ENCODE results near the gene ANKRD10.

Gene ANKRD10

DNA sequence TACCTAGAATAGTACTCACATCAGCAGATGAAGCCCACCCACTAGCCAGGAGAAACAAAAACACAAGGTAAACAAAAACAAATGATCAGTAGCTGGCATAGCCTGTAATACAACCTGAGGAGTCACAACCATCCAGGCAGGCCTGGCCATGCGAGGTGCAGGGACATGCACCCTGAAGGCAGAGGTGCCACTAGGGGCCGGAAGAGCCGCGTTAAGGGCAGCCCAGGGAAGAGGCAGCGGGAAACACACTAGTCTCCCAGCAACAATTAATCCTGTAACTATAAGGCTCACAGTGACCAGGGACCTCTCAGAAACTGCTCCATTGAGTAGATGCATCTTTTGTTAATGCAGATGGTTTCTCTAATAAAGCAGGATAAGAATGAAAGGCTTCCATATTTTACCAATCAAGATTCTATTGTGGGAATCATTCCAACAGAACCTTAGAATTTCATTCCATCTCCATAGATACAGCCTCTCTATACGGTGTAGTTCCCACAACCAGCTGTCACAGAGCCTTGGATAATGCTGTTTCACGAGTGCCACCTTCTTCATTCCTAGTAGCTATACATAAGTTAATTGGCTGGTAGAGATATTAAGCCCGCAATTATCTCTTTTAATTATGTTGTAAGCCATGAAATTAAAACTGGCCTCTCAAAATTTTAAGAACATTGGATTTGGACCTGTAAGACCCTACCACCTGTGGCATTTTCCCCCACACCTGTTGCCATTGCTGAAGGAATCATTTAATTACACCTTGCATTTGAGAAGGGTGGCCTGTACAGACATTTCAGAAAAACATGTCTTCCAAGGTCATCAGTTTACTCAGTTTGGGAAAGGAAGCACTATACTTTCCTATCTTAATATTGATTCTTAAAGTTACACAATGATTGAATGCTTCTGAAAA, 28.7 kb downstream of the ANKRD10 start:
- TF ChIP-seq, protein P1, sequence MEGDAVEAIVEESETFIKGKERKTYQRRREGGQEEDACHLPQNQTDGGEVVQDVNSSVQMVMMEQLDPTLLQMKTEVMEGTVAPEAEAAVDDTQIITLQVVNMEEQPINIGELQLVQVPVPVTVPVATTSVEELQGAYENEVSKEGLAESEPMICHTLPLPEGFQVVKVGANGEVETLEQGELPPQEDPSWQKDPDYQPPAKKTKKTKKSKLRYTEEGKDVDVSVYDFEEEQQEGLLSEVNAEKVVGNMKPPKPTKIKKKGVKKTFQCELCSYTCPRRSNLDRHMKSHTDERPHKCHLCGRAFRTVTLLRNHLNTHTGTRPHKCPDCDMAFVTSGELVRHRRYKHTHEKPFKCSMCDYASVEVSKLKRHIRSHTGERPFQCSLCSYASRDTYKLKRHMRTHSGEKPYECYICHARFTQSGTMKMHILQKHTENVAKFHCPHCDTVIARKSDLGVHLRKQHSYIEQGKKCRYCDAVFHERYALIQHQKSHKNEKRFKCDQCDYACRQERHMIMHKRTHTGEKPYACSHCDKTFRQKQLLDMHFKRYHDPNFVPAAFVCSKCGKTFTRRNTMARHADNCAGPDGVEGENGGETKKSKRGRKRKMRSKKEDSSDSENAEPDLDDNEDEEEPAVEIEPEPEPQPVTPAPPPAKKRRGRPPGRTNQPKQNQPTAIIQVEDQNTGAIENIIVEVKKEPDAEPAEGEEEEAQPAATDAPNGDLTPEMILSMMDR (IDR thresholded peaks at IDR 0.05; ENCODE audit: extremely low read depth, insufficient read depth, missing control alignments) = no peak
- in situ Hi-C loops (cut with MboI; ENCODE audit: low pct_unique_long_range_greater_than_20kb, low sequenced_read_pairs, unreplicated experiment) = no loop called here
- DNase-seq (ENCODE audit: low spot score) = no peak

DNA sequence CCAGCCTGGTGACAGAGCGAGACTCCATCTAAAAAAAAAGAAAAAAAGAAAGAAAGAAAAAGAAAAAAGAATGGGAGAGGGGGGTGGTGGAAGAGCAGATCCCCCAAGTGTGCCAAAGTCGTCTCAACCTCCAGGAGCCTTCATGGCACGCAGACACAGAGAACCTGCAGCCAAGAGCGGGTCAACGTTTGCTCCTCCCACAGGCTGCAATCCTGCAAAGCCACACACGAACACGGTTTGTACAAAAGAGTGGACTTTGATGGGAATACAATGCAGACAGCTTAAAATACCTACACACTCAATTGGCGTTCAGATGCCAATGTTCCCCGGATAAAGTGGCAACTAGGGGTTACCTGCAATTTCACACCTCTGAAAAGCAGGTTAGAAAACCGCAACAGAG, 29.4 kb downstream of the ANKRD10 start:
- TF ChIP-seq, protein P1 (IDR thresholded peaks at IDR 0.05; ENCODE audit: extremely low read depth, insufficient read depth, missing control alignments) = no peak
- DNase-seq (ENCODE audit: low spot score) = no peak
- in situ Hi-C loops (cut with MboI; ENCODE audit: low pct_unique_long_range_greater_than_20kb, low sequenced_read_pairs, unreplicated experiment) = no loop called here

DNA sequence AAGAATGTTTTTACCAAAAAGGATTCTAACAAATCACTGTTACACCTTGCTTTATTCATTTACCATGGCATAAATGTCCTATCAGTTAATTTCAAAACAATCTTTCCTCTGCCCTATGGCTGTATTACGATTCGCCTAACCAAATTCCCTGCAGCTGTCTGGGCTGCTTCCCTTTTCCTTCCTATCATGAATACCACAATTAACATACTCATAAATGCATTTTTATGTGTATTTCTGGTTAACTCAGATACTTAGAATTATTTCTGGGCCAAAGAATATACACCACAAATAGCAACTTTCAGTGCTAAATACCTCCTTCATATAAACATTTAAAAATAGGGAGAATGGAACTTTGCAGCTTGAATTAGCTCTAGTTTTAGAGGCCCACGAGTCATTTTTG, 30.4 kb downstream of the ANKRD10 start:
- TF ChIP-seq, protein P1 (IDR thresholded peaks at IDR 0.05; ENCODE audit: extremely low read depth, insufficient read depth, missing control alignments) = no peak
- DNase-seq (ENCODE audit: low spot score) = no peak
- in situ Hi-C loops (cut with MboI; ENCODE audit: low pct_unique_long_range_greater_than_20kb, low sequenced_read_pairs, unreplicated experiment) = no loop called here

DNA sequence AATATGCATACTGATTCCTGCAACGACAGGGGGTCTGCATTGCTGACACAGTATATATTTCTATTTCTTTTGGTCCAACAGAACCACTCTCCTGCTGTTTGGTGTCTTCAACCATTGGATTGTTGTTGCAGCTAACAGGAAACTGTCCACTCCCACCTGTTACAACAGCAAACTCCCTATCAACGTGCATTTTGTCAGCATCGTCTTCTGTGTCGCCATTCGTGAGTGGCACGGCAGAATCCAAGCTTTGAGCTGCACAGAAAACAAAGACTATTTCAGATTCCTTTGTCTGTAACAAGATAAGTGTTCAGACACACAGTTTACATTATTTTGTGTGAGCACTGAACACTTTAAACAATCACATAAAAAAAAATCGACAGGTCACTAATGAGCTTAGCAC, 31.3 kb downstream of the ANKRD10 start:
- DNase-seq (ENCODE audit: low spot score) = no peak
- TF ChIP-seq, protein P1 (IDR thresholded peaks at IDR 0.05; ENCODE audit: extremely low read depth, insufficient read depth, missing control alignments) = no peak
- in situ Hi-C loops (cut with MboI; ENCODE audit: low pct_unique_long_range_greater_than_20kb, low sequenced_read_pairs, unreplicated experiment) = no loop called here

DNA sequence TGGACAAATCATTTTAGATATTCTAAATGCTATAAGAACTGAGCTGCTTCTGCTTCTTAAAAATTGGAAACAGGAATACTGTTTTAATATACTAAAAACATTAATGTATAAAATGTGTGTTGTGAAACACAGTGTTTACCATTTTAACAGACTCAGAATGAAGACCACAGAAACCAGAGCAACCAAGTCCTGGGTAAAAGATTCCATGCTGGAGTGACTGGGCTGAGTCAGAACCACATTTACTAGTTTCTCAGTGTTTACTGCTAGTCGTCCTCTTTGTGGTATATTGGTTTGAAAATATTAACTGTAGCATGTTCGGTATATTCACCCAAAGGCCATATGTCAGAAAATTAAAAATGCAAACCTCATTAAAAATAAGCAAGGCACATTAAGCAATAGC, 31.9 kb downstream of the ANKRD10 start:
- TF ChIP-seq, protein P1 (IDR thresholded peaks at IDR 0.05; ENCODE audit: extremely low read depth, insufficient read depth, missing control alignments) = no peak
- no peak for DNase-seq (ENCODE audit: low spot score)
- in situ Hi-C loops (cut with MboI; ENCODE audit: low pct_unique_long_range_greater_than_20kb, low sequenced_read_pairs, unreplicated experiment) = no loop called here

DNA sequence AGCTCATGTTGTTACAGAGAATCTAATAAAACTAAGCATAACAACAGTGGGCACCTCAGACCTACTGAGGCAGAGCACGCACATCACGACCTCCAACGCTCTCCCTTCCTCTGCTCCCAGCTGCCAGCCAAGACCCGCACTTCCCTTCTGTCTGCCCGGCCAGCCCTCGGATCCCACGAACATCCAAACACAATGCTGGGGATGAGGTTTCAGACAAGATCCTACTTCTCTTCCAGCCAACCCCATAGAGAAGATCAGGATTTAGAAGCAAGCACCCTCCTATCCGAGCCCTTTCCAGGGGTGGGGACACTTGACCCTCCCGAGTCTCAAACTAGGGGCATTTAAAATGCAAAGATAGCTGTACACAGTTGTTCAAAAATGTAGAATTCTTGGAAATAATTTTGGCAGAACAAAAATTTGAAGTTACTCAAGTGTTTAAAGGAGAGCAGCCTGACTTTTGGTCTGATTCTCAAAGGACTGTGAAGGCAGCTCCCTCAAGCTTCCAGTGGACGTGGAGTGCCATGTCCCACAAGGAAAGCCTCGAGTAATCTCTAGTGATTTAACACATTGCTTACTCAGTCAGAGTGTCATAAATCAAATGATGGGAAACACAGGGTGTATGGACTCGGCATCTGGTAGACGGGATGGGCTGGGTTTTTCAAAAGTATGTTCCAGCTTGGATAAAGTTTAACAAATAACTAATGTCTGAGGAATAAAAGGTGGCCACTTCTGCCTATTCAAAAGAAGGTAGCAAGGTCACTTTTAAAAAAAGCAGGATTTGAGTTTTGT, 32.8 kb downstream of the ANKRD10 start:
- no peak for DNase-seq (ENCODE audit: low spot score)
- TF ChIP-seq, protein P1 (IDR thresholded peaks at IDR 0.05; ENCODE audit: extremely low read depth, insufficient read depth, missing control alignments) = no peak
- in situ Hi-C loops (cut with MboI; ENCODE audit: low pct_unique_long_range_greater_than_20kb, low sequenced_read_pairs, unreplicated experiment) = no loop called here
